K562 (cell line): ENCODE measurements around the gene GNAT2. TPM values are rescaled to one million over a fixed set of nuclear protein-coding genes. Genes with fewer than 3 reads are reported as not detected.

Experiments used
- ATAC-seq: fragments of 200-7000 bp; cut with Tn5 transposase; 3 replicates; pipeline ENCODE4 v1.9.1; 2020; ENCODE audit warnings: moderate library complexity
- BruUV-seq: library from RNA; stranded (reverse); fragments of 400-500 nt; replicated peaks from 2 replicates; lab custom pipeline; 2021; lab: Mats Ljungman, UMichigan
- CTCF ChIA-PET: fragments of 300-600 bp; formaldehyde crosslinking; extraction: SDS; loops from one replicate; lab custom pipeline; 2021; ENCODE audit warnings: low intra/inter-chr PET ratio; lab: Yijun Ruan, JAX
- POLR2A ChIA-PET: fragments of 300-600, 350-650 bp; sonication (Branson Sonifier 250); formaldehyde crosslinking; extraction: SDS; loops from one replicate; lab custom pipeline; 2021; ENCODE audit warnings: antibody characterized with exemption, inconsistent platforms; lab: Yijun Ruan, JAX
- DNase-seq, 4 experiments: peaks; one replicate each; pipeline versions ENCODE4 v3.0.0 to v3.0.0-alpha.2; 2011 to 2018; ENCODE audit warnings: low spot score in 3 of 4, mixed read lengths in 3 of 4; ENCODE audit errors: extremely low read depth in 1 of 4
- FAIRE-seq: peaks from 2 replicates; lab custom pipeline; 2011; peaks lifted over from hg19 to GRCh38; lab: Jason Lieb, UNC
- H2AFZ ChIP-seq: 2 replicates; pipeline ENCODE4 v1.6.0; 2011; ENCODE audit warnings: low read depth, low read length, control low read depth, inconsistent platforms
- H3K27ac ChIP-seq: fragments of 200-600 bp; 3 replicates; pipeline ENCODE4 v1.8.0; 2011; ENCODE audit warnings: low read depth, mild to moderate bottlenecking, control low read depth, inconsistent platforms, low read length, moderate library complexity, mixed read lengths; ENCODE audit errors: extremely low read depth
- H3K27me3 ChIP-seq, 2 experiments: fragments of 300-600 bp in 1 of 2; 2 replicates in 1 of 2; 3 replicates in 1 of 2; pipeline versions ENCODE4 v1.6.0 to v1.8.0; 2011; ENCODE audit warnings: inconsistent platforms in 2 of 2, low read length in 2 of 2, mild to moderate bottlenecking in 1 of 2, mixed read lengths in 1 of 2, moderate library complexity in 1 of 2; ENCODE audit not compliant: control insufficient read depth in 2 of 2, insufficient read depth in 2 of 2
- H3K36me3 ChIP-seq: fragments of 300-600 bp; 3 replicates; pipeline ENCODE4 v1.8.0; 2011; ENCODE audit warnings: mild to moderate bottlenecking, low read length, inconsistent platforms; ENCODE audit not compliant: control insufficient read depth, insufficient read depth
- H3K4me1 ChIP-seq, 2 experiments: fragments of 200-600 bp in 1 of 2; replicated peaks in 1 of 2; 2 replicates in 1 of 2; 3 replicates in 1 of 2; pipeline versions ENCODE4 v1.5.1 to v1.8.0; 2011; ENCODE audit warnings: inconsistent platforms in 2 of 2, low read length in 2 of 2, mild to moderate bottlenecking in 1 of 2, mixed read lengths in 1 of 2, moderate library complexity in 1 of 2; ENCODE audit not compliant: control insufficient read depth in 2 of 2, insufficient read depth in 2 of 2
- H3K4me2 ChIP-seq: 2 replicates; pipeline ENCODE4 v1.6.1; 2011; ENCODE audit warnings: low read length, control low read depth, inconsistent platforms, mixed read lengths; ENCODE audit not compliant: insufficient read depth
- H3K4me3 ChIP-seq: fragments of 200-600 bp; sonication (generic), shearing (Covaris generic); 2 replicates; pipeline ENCODE4 v1.5.1; 2016; ENCODE audit warnings: control low read depth, inconsistent platforms
- H3K79me2 ChIP-seq: fragments of 200-600 bp; 3 replicates; pipeline ENCODE4 v1.8.0; 2011; ENCODE audit warnings: low read length, inconsistent platforms; ENCODE audit not compliant: control insufficient read depth, insufficient read depth
- H3K9ac ChIP-seq, 2 experiments: 2 replicates each; pipeline versions ENCODE4 v1.6.0 to v1.6.1; 2011; ENCODE audit warnings: low read depth in 2 of 2, low read length in 2 of 2, control low read depth in 1 of 2, inconsistent platforms in 1 of 2, mild to moderate bottlenecking in 1 of 2, mixed read lengths in 1 of 2; ENCODE audit not compliant: insufficient read depth in 1 of 2
- H3K9me1 ChIP-seq: one replicate; pipeline ENCODE4 v1.6.0; 2011; ENCODE audit warnings: inconsistent platforms, mild to moderate bottlenecking, low read length, moderate library complexity; ENCODE audit not compliant: control insufficient read depth, insufficient read depth
- H3K9me3 ChIP-seq: replicated peaks from 2 replicates; pipeline ENCODE4 v1.5.1; 2011; ENCODE audit warnings: low read depth, low read length, inconsistent platforms; ENCODE audit not compliant: control insufficient read depth, insufficient read depth
- H4K20me1 ChIP-seq: replicated peaks from 2 replicates; pipeline ENCODE4 v1.6.1; 2011; ENCODE audit warnings: low read length, inconsistent platforms, mixed read lengths; ENCODE audit not compliant: control insufficient read depth, insufficient read depth
- BHLHE40 ChIP-seq: IDR thresholded peaks from 2 replicates; pipeline ENCODE4 v1.6.1; 2011; ENCODE audit warnings: low read length, improper control_type of control experiment
- CHD2 ChIP-seq: IDR thresholded peaks from 2 replicates; pipeline ENCODE4 v1.6.1; 2011; ENCODE audit warnings: low read depth, low read length
- CREB1 ChIP-seq, 2 experiments: sonication (generic) in 1 of 2; formaldehyde crosslinking in 1 of 2; IDR thresholded peaks; 2 replicates each; pipeline versions ENCODE4 v1.6.1 to v1.8.0; 2012 to 2022; ENCODE audit warnings: inconsistent platforms in 1 of 2, mild to moderate bottlenecking in 1 of 2, missing genetic modification reagents in 1 of 2, moderate library complexity in 1 of 2
- CREM ChIP-seq: IDR thresholded peaks from 2 replicates; pipeline ENCODE4 v1.6.1; 2014; ENCODE audit warnings: antibody characterized with exemption, low read depth
- FOXM1 ChIP-seq, 2 experiments: fragments of 450-650 bp in 1 of 2; sonication (generic) in 1 of 2; formaldehyde crosslinking in 1 of 2; IDR thresholded peaks; 2 replicates each; pipeline versions ENCODE4 v1.6.1 to v1.9.0; 2017 to 2022; ENCODE audit warnings: low read depth in 2 of 2, mild to moderate bottlenecking in 2 of 2, missing genetic modification reagents in 1 of 2, moderate library complexity in 1 of 2
- HDAC8 ChIP-seq: fragments of 450-650 bp; IDR thresholded peaks from 2 replicates; pipeline ENCODE4 v1.6.1; 2016; ENCODE audit warnings: mild to moderate bottlenecking, missing genetic modification characterization, moderate library complexity, missing compliant biosample characterization
- HIVEP1 ChIP-seq: fragments of 250-450 bp; sonication (Bioruptor Pico); IDR thresholded peaks from 2 replicates; pipeline ENCODE4 v1.4.0; 2020; ENCODE audit warnings: mild to moderate bottlenecking
- MEIS2 ChIP-seq: fragments of 450-650 bp; IDR thresholded peaks from 2 replicates; pipeline ENCODE4 v1.6.1; 2014; ENCODE audit warnings: mild to moderate bottlenecking; ENCODE audit not compliant: partially characterized antibody
- POLR2A ChIP-seq: fragments of 450-650 bp; conservative IDR thresholded peaks from 2 replicates; pipeline ENCODE4 v1.6.1; 2016
- SMARCE1 ChIP-seq: fragments of 450-650 bp; IDR thresholded peaks from 2 replicates; pipeline ENCODE4 v1.7.1; 2016; ENCODE audit warnings: mild to moderate bottlenecking
- STAG1 ChIP-seq: sonication (generic); formaldehyde crosslinking; IDR thresholded peaks from 2 replicates; pipeline ENCODE4 v1.5.0; 2020; ENCODE audit warnings: missing genetic modification reagents, borderline replicate concordance
- ZNF354B ChIP-seq: fragments of 250-450 bp; sonication (Bioruptor Pico); IDR thresholded peaks from 2 replicates; pipeline ENCODE4 v1.4.0; 2020
- ZNF695 ChIP-seq: fragments of 450-650 bp; formaldehyde crosslinking; IDR thresholded peaks from 2 replicates; pipeline ENCODE4 v1.4.0; 2020; ENCODE audit warnings: mild to moderate bottlenecking, moderate library complexity
- WGBS: fragments of 100-300 bp; shearing (Covaris generic); methylation state at CpG from one replicate; pipeline ENCODE4 v1.1.6; 2016; ENCODE audit warnings: low coverage, mixed read lengths; ENCODE audit not compliant: insufficient coverage; ENCODE audit errors: missing lambda C conversion rate; 5-methylcytosine and 5-hydroxymethylcytosine counted together
- in situ Hi-C: fragments of 300-500 bp; cut with MboI; formaldehyde crosslinking; loops from 4 replicates; pipeline ENCODE4 v1.15.0; 2018; ENCODE audit warnings: inconsistent platforms, mixed read lengths
- intact Hi-C: fragments of 100-400 bp; cut with micrococcal nuclease; formaldehyde crosslinking; loops from 2 replicates; pipeline ENCODE4 v1.14.2; 2022
- polyA plus RNA-seq, 8 experiments: library from polyadenylated mRNA; depleted of rRNA in 4 of 8; stranded (reverse) in 5 of 8; unstranded in 3 of 8; fragments of >200 nt; fragmentation: Nextera tagmentation in 2 of 8; fragmentation: Illumina TruSeq in 1 of 8; extraction: Ambion mirVana in 2 of 8; extraction: Trizol in 1 of 8; gene quantifications; 2 replicates each; pipeline versions ENCODE4 v1.2.1 to v1.2.3, GENCODE V29; 2011 to 2014; ENCODE audit warnings: inconsistent platforms in 1 of 8, missing spikeins in 1 of 8
- total RNA-seq, 7 experiments: library from RNA; depleted of rRNA in 6 of 7; stranded (reverse); fragments of >200 nt in 6 of 7; fragmentation: Illumina TruSeq in 2 of 7; extraction: Trizol in 2 of 7; gene quantifications; 2 replicates each; pipeline versions ENCODE4 v1.2.1 to v1.2.3, GENCODE V29; 2011 to 2021; ENCODE audit warnings: low replicate concordance in 1 of 7
- TF ChIP-seq, protein P1 (sequence below): sonication (generic); formaldehyde crosslinking; IDR thresholded peaks from 2 replicates; pipeline ENCODE4 v1.8.0; 2022; ENCODE audit warnings: mild to moderate bottlenecking, missing genetic modification reagents

GNAT2 gene
- total and polyA plus RNA-seq, 9 of the 15 experiments (the other 6 are each of a cell fraction or from before 2014, with no cell fraction given), result 0.06 to 0.52 (median 0.24) TPM; not detected in 1

GRCh38 chr1:109615879-109616278 is 3.5 kb downstream of the GNAT2 start (continued):
- TF ChIP-seq CREB1 (IDR thresholded peaks at IDR 0.05) (peak; percentile 31; the same call in 1 of the 2 replicates), CREB1 (CRISPR knock-in tag; IDR thresholded peaks at IDR 0.05) (no peak), MEIS2 (peak; percentile 32), SMARCE1 (peak; percentile 46; the same call in 1 of the 2 replicates)

DNA sequence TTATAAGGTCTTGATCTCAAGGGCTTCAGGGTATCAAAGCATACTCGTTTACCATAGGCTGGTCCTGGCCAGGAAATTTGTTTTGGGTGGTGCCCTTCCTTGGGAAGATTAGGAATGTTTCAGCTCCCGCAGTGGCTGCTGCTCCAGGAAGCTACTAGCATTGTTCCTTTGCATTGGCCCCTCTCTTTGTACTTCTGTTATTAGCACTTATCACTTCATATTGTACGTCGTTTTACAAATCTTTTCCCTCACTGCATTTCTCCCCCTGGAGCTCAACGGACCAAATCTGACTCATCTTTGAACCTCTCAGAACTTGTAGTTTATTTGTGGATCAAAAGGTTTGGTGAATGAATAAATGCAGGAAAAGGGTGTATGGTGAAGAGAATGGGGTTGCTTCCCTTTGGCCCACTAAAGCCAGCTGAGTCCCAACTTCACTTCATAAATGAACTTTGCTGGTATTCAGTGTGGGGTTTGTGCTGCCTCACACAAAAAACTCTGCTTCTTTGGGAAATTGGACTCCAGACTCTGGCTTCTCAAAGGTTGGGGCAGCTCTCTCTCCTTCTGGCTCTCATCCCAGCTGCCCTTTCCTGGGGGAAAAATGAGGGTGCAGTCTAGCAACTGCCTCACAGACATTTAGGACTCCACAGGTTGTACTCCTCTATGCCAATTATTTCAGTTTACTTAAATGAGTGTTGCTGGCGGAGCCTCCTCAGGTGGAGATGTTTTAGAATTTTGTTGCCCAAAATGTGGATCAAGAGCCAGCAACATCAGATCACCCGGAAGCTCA is 5.9 kb downstream of the GNAT2 start:
- Histone ChIP-seq H3K9me3 (no peaks in the 10 kb centered on the region), H3K9ac (no peak overlapping the region), H4K20me1 (no peaks in the 10 kb centered on the region), H3K79me2 (no peaks in the 10 kb centered on the region), H3K4me2 (no peak overlapping the region), H3K4me1 (peaks cover 0 to 3% of the 10 kb centered on the region in 2 experiments; a peak in 3 of 5 replicates), H3K36me3 (no peaks in the 10 kb centered on the region), H2AFZ (no peak overlapping the region), H3K4me3 (no peak overlapping the region), H3K27ac (no peak overlapping the region), H3K27me3 (peaks cover 27 to 28% of the 10 kb centered on the region in 2 experiments; a peak in 4 of 5 replicates), H3K9me1 (no peaks in the 10 kb centered on the region)
- TF ChIP-seq, protein P1, sequence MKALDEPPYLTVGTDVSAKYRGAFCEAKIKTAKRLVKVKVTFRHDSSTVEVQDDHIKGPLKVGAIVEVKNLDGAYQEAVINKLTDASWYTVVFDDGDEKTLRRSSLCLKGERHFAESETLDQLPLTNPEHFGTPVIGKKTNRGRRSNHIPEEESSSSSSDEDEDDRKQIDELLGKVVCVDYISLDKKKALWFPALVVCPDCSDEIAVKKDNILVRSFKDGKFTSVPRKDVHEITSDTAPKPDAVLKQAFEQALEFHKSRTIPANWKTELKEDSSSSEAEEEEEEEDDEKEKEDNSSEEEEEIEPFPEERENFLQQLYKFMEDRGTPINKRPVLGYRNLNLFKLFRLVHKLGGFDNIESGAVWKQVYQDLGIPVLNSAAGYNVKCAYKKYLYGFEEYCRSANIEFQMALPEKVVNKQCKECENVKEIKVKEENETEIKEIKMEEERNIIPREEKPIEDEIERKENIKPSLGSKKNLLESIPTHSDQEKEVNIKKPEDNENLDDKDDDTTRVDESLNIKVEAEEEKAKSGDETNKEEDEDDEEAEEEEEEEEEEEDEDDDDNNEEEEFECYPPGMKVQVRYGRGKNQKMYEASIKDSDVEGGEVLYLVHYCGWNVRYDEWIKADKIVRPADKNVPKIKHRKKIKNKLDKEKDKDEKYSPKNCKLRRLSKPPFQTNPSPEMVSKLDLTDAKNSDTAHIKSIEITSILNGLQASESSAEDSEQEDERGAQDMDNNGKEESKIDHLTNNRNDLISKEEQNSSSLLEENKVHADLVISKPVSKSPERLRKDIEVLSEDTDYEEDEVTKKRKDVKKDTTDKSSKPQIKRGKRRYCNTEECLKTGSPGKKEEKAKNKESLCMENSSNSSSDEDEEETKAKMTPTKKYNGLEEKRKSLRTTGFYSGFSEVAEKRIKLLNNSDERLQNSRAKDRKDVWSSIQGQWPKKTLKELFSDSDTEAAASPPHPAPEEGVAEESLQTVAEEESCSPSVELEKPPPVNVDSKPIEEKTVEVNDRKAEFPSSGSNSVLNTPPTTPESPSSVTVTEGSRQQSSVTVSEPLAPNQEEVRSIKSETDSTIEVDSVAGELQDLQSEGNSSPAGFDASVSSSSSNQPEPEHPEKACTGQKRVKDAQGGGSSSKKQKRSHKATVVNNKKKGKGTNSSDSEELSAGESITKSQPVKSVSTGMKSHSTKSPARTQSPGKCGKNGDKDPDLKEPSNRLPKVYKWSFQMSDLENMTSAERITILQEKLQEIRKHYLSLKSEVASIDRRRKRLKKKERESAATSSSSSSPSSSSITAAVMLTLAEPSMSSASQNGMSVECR, result no peak
- no peak for TF ChIP-seq HIVEP1 (CRISPR knock-in tag)
- no peak for TF ChIP-seq HDAC8 (tag)
- no peak for TF ChIP-seq FOXM1 (IDR thresholded peaks at IDR 0.05; ENCODE audit: low read depth)
- no peak for TF ChIP-seq FOXM1 (CRISPR knock-in tag; IDR thresholded peaks at IDR 0.05; ENCODE audit: low read depth)
- no peak for TF ChIP-seq BHLHE40
- TF ChIP-seq CREM, result no peak
- TF ChIP-seq ZNF695 (CRISPR knock-in tag), result no peak
- no peak for TF ChIP-seq ZNF354B (CRISPR knock-in tag)
- no peak for TF ChIP-seq CHD2
- TF ChIP-seq STAG1, result no peak
- no peak for TF ChIP-seq POLR2A
- CTCF ChIA-PET, result no interaction called here
- BruUV-seq, result no TSS peak
- DNase-seq (no peak), ATAC-seq (no peak), FAIRE-seq (no peak)
- 12% methylated on average over 7 of the region's 7 CpGs for WGBS
- in situ Hi-C loops, result no loop called here
- intact Hi-C loops, result no loop called here
- POLR2A ChIA-PET, result interaction anchor here (0.5 to 4.8 kb wide), 7 partner anchors 9 to 726 kb away, joined by 3 to 40 read pairs (median 3); partner anchors contain the start of genes GSTM5 and RBM15
